Fibroblast of lung (primary cell): Measurements from ENCODE around the gene TGM6. TPM values are rescaled to one million over a fixed set of nuclear protein-coding genes. Genes with fewer than 3 reads are reported as not detected.

Experiments
- DNase-seq, 2 donors: peaks; one replicate each; pipeline versions ENCODE4 v3.0.0 to v3.0.0-alpha.2; 2010; ENCODE audit warnings: low read depth in 2 of 2
- H2AFZ ChIP-seq: 2 replicates; pipeline ENCODE4 v1.5.1; 2012; ENCODE audit warnings: low read length, control low read depth, inconsistent platforms
- H3K27ac ChIP-seq: 2 replicates; pipeline ENCODE4 v1.5.1; 2011; ENCODE audit warnings: low read length, control low read depth; ENCODE audit not compliant: insufficient read depth
- H3K27me3 ChIP-seq: 2 replicates; pipeline ENCODE4 v1.5.1; 2011; ENCODE audit warnings: mild to moderate bottlenecking, low read length; ENCODE audit not compliant: control insufficient read depth, insufficient read depth
- H3K36me3 ChIP-seq: 2 replicates; pipeline ENCODE4 v1.5.1; 2011; ENCODE audit warnings: low read length; ENCODE audit not compliant: control insufficient read depth, insufficient read depth
- H3K4me1 ChIP-seq: 2 replicates; pipeline ENCODE4 v1.5.1; 2011; ENCODE audit warnings: low read length; ENCODE audit not compliant: control insufficient read depth, insufficient read depth; ENCODE audit errors: extremely low read depth
- H3K4me2 ChIP-seq: 2 replicates; pipeline ENCODE4 v1.5.1; 2011; ENCODE audit warnings: low read length, control low read depth; ENCODE audit not compliant: insufficient read depth; ENCODE audit errors: extremely low read depth
- H3K4me3 ChIP-seq, 4 experiments: fragments of 200-600 bp in 1 of 4; sonication (generic) in 1 of 4; replicated peaks in 1 of 4; 2 replicates each; pipeline ENCODE4 v1.5.1; 2011 to 2016; ENCODE audit warnings: low read length in 4 of 4, low read depth in 3 of 4, mild to moderate bottlenecking in 3 of 4, control low read depth in 2 of 4, inconsistent platforms in 1 of 4, mixed read lengths in 1 of 4; ENCODE audit not compliant: insufficient read depth in 1 of 4; ENCODE audit errors: control extremely low read depth in 1 of 4
- H3K79me2 ChIP-seq: 2 replicates; pipeline ENCODE4 v1.5.1; 2012; ENCODE audit warnings: mild to moderate bottlenecking, low read length, inconsistent platforms; ENCODE audit not compliant: control insufficient read depth, insufficient read depth
- H3K9ac ChIP-seq: 2 replicates; pipeline ENCODE4 v1.5.1; 2011; ENCODE audit warnings: mild to moderate bottlenecking, low read length, control low read depth; ENCODE audit not compliant: insufficient read depth
- H3K9me3 ChIP-seq: 2 replicates; pipeline ENCODE4 v1.5.1; 2012; ENCODE audit warnings: low read depth, low read length; ENCODE audit not compliant: control insufficient read depth, insufficient read depth
- H4K20me1 ChIP-seq: 2 replicates; pipeline ENCODE4 v1.5.1; 2011; ENCODE audit warnings: low read length; ENCODE audit not compliant: control insufficient read depth, insufficient read depth; ENCODE audit errors: extremely low read depth
- CTCF ChIP-seq, 2 donors: IDR thresholded peaks in 1 of 2; conservative IDR thresholded peaks in 1 of 2; 1 replicate in 1 of 2; 2 replicates in 1 of 2; pipeline ENCODE4 v1.5.1; 2011 to 2012; ENCODE audit warnings: low read length in 2 of 2, control low read depth in 1 of 2, inconsistent platforms in 1 of 2, low read depth in 1 of 2, mild to moderate bottlenecking in 1 of 2
- EZH2 ChIP-seq: IDR thresholded peaks from 2 replicates; pipeline ENCODE4 v1.5.1; 2012; ENCODE audit warnings: low read length, control low read depth, mild to moderate bottlenecking; ENCODE audit errors: missing control alignments
- polyA plus RNA-seq, 2 donors: library from polyadenylated mRNA; depleted of rRNA in 1 of 2; stranded (reverse) in 1 of 2; unstranded in 1 of 2; fragments of >200 nt; gene quantifications; 2 replicates each; pipeline ENCODE4 v1.2.1, GENCODE V29; 2011 to 2012; ENCODE audit warnings: missing spikeins in 1 of 2
- total RNA-seq: library from RNA; depleted of rRNA; stranded (reverse); fragments of >200 nt; gene quantifications from 2 replicates; pipeline ENCODE4 v1.2.1, GENCODE V29; 2014

TGM6 gene
- total and polyA plus RNA-seq, 2 donors (not counting 1 experiment from before 2014, with no cell fraction given), result not detected

- no peaks in the 10 kb centered on the region for H3K4me1 ChIP-seq
- no peak overlapping the region for H3K9ac ChIP-seq
- no peaks in the 10 kb centered on the region for H3K36me3 ChIP-seq
- H3K4me3 ChIP-seq, result no peak overlapping the region
- H3K4me2 ChIP-seq, result no peak overlapping the region
- no peaks in the 10 kb centered on the region for H3K79me2 ChIP-seq
- TF ChIP-seq EZH2 (no peak), CTCF (conservative IDR thresholded peaks at IDR 0.05 in 1 of 2, IDR thresholded peaks at IDR 0.05 in 1 of 2; ENCODE audit: low read depth in 1 of 2, low read length in 2 of 2) (no peak)
- no peak overlapping the region for H3K27ac ChIP-seq
- no peaks in the 10 kb centered on the region for H3K9me3 ChIP-seq
- no peak for DNase-seq
- no peak overlapping the region for H2AFZ ChIP-seq
- no peaks in the 10 kb centered on the region for H3K27me3 ChIP-seq
- no peaks in the 10 kb centered on the region for H4K20me1 ChIP-seq
Observed at GRCh38 chr20:2387580-2387979, 6.9 kb downstream of the TGM6 start.

- no peak for DNase-seq
- H3K27ac ChIP-seq, result no peak overlapping the region
- H4K20me1 ChIP-seq, result no peaks in the 10 kb centered on the region
- TF ChIP-seq CTCF (conservative IDR thresholded peaks at IDR 0.05 in 1 of 2, IDR thresholded peaks at IDR 0.05 in 1 of 2; ENCODE audit: low read depth in 1 of 2, low read length in 2 of 2), result no peak
- no peak for TF ChIP-seq EZH2
- no peak overlapping the region for H3K4me2 ChIP-seq
- H3K4me3 ChIP-seq, result no peak overlapping the region
- H3K9ac ChIP-seq, result no peak overlapping the region
- H3K9me3 ChIP-seq, result no peaks in the 10 kb centered on the region
- H3K4me1 ChIP-seq, result no peaks in the 10 kb centered on the region
- H2AFZ ChIP-seq, result no peak overlapping the region
- no peaks in the 10 kb centered on the region for H3K36me3 ChIP-seq
- H3K27me3 ChIP-seq, result no peaks in the 10 kb centered on the region
- H3K79me2 ChIP-seq, result no peaks in the 10 kb centered on the region
Observed at GRCh38 chr20:2390951-2391675, 10.4 kb downstream of the TGM6 start.

GRCh38 chr20:2394411-2395055 is 13.8 kb downstream of the TGM6 start:
- H3K4me2 ChIP-seq, result no peak overlapping the region
- no peaks in the 10 kb centered on the region for H3K4me1 ChIP-seq
- H4K20me1 ChIP-seq, result no peaks in the 10 kb centered on the region
- no peaks in the 10 kb centered on the region for H3K79me2 ChIP-seq
- H3K27ac ChIP-seq, result no peak overlapping the region
- no peak overlapping the region for H3K4me3 ChIP-seq
- H2AFZ ChIP-seq, result no peak overlapping the region
- no peaks in the 10 kb centered on the region for H3K36me3 ChIP-seq
- no peak for DNase-seq
- TF ChIP-seq CTCF (conservative IDR thresholded peaks at IDR 0.05 in 1 of 2, IDR thresholded peaks at IDR 0.05 in 1 of 2; ENCODE audit: low read depth in 1 of 2, low read length in 2 of 2) (no peak), EZH2 (no peak)
- no peaks in the 10 kb centered on the region for H3K9me3 ChIP-seq
- H3K27me3 ChIP-seq, result no peaks in the 10 kb centered on the region
- H3K9ac ChIP-seq, result no peak overlapping the region
